H1 (cell line): Measurements from ENCODE around the gene CWC27. TPM values are rescaled to one million over a fixed set of nuclear protein-coding genes. Genes with fewer than 3 reads are reported as not detected.
"Not testable (repeated sequence)": the region's sequence is repeated elsewhere in the genome, so short reads cannot be mapped to it uniquely, and the experiment has no call there.

Source experiments
- CTCF ChIA-PET: fragments of 300-600 bp; sonication (Branson Sonifier 250); formaldehyde crosslinking; loops from one replicate; lab custom pipeline; 2021; ENCODE audit not compliant: partially characterized antibody; lab: Charles Lee
- POLR2A ChIA-PET: fragments of 300-600 bp; sonication (Branson Sonifier 250); formaldehyde crosslinking; loops from one replicate; lab custom pipeline; 2021; ENCODE audit warnings: inconsistent platforms; ENCODE audit not compliant: partially characterized antibody; lab: Charles Lee
- DNase-seq, 2 experiments: peaks; one replicate each; pipeline versions ENCODE4 v3.0.0 to v3.0.0-alpha.2; 2010 to 2022; ENCODE audit warnings: low spot score in 2 of 2, low read depth in 1 of 2, mixed read lengths in 1 of 2
- FAIRE-seq: peaks from 2 replicates; lab custom pipeline; 2011; peaks lifted over from hg19 to GRCh38; lab: Jason Lieb, UNC
- H2AFZ ChIP-seq: 2 replicates; pipeline ENCODE4 v1.8.1; 2012; ENCODE audit warnings: low read length, inconsistent platforms
- H2AK5ac ChIP-seq: 2 replicates; pipeline ENCODE4 v1.6.1; 2013; ENCODE audit warnings: low read depth, low read length
- H2BK120ac ChIP-seq: replicated peaks from 2 replicates; pipeline ENCODE3; 2013; ENCODE audit warnings: low read depth, low read length, inconsistent platforms
- H2BK12ac ChIP-seq: 2 replicates; pipeline ENCODE4 v1.6.1; 2013; ENCODE audit warnings: low read depth, low read length
- H2BK15ac ChIP-seq: 2 replicates; pipeline ENCODE4 v1.6.1; 2013; ENCODE audit warnings: low read length
- H2BK20ac ChIP-seq: 2 replicates; pipeline ENCODE4 v1.6.1; 2013; ENCODE audit warnings: low read length
- H2BK5ac ChIP-seq: 2 replicates; pipeline ENCODE4 v1.6.1; 2013; ENCODE audit warnings: low read depth, low read length
- H3K14ac ChIP-seq: 2 replicates; pipeline ENCODE4 v1.6.1; 2013; ENCODE audit warnings: inconsistent platforms; ENCODE audit not compliant: insufficient read length
- H3K18ac ChIP-seq: 2 replicates; pipeline ENCODE4 v1.6.1; 2013; ENCODE audit warnings: low read length; ENCODE audit errors: extremely low read depth
- H3K23ac ChIP-seq: 2 replicates; pipeline ENCODE4 v1.6.1; 2013; ENCODE audit warnings: inconsistent platforms; ENCODE audit not compliant: insufficient read length
- H3K23me2 ChIP-seq: 2 replicates; pipeline ENCODE4 v1.6.1; 2013; ENCODE audit warnings: low read depth, low read length
- H3K27ac ChIP-seq: 2 replicates; pipeline ENCODE4 v1.6.1; 2011; ENCODE audit warnings: low read depth, low read length, inconsistent platforms
- H3K27me3 ChIP-seq, 4 experiments: replicated peaks in 1 of 4; 1 replicate in 1 of 4; 2 replicates in 3 of 4; pipeline versions ENCODE4 v1.6.1 to v1.8.1; 2011 to 2013; ENCODE audit warnings: low read length in 3 of 4, mild to moderate bottlenecking in 3 of 4, inconsistent platforms in 2 of 4, mixed read lengths in 2 of 4, moderate library complexity in 1 of 4; ENCODE audit not compliant: control insufficient read depth in 3 of 4, insufficient read depth in 3 of 4; ENCODE audit errors: extremely low read depth in 1 of 4
- H3K36me3 ChIP-seq, 4 experiments: 2 replicates each; pipeline versions ENCODE4 v1.6.1 to v1.8.1; 2011 to 2013; ENCODE audit warnings: mild to moderate bottlenecking in 4 of 4, low read length in 3 of 4, moderate library complexity in 2 of 4, control low read depth in 1 of 4, inconsistent platforms in 1 of 4; ENCODE audit not compliant: insufficient read depth in 4 of 4, control insufficient read depth in 2 of 4
- H3K4ac ChIP-seq: replicated peaks from 2 replicates; pipeline ENCODE3; 2013; ENCODE audit warnings: low read length, low read depth, mixed read lengths, inconsistent platforms; ENCODE audit not compliant: insufficient read length
- H3K4me1 ChIP-seq, 4 experiments: replicated peaks in 1 of 4; 1 replicate in 1 of 4; 2 replicates in 3 of 4; pipeline versions ENCODE4 v1.6.1 to v1.8.1; 2011 to 2013; ENCODE audit warnings: low read length in 3 of 4, inconsistent platforms in 2 of 4, mixed read lengths in 1 of 4; ENCODE audit not compliant: insufficient read depth in 4 of 4, control insufficient read depth in 3 of 4
- H3K4me2 ChIP-seq, 2 experiments: 2 replicates each; pipeline versions ENCODE4 v1.6.1 to v1.8.1; 2011 to 2013; ENCODE audit warnings: low read depth in 2 of 2, low read length in 2 of 2, control low read depth in 1 of 2, inconsistent platforms in 1 of 2, mild to moderate bottlenecking in 1 of 2; ENCODE audit not compliant: insufficient read depth in 1 of 2
- H3K4me3 ChIP-seq, 4 experiments: fragments of 200-600, 300-600 bp in 1 of 4; sonication (generic), shearing (Covaris generic), sonication (Bioruptor Twin) in 1 of 4; 2 replicates each; pipeline versions ENCODE4 v1.5.1 to v1.8.1; 2011 to 2016; ENCODE audit warnings: low read length in 4 of 4, low read depth in 3 of 4, control low read depth in 2 of 4, inconsistent platforms in 2 of 4, mild to moderate bottlenecking in 2 of 4, mixed read lengths in 1 of 4, moderate library complexity in 1 of 4; ENCODE audit not compliant: insufficient read depth in 2 of 4; ENCODE audit errors: extremely low read depth in 1 of 4
- H3K56ac ChIP-seq: replicated peaks from 2 replicates; pipeline ENCODE3; 2013; ENCODE audit warnings: low read depth, mild to moderate bottlenecking, mixed read lengths, low read length, inconsistent platforms; ENCODE audit not compliant: insufficient read length
- H3K79me1 ChIP-seq: 2 replicates; pipeline ENCODE4 v1.6.1; 2013; ENCODE audit warnings: low read depth, low read length, control low read depth
- H3K79me2 ChIP-seq, 2 experiments: 2 replicates each; pipeline versions ENCODE4 v1.6.1 to v1.8.1; 2012 to 2013; ENCODE audit warnings: low read length in 2 of 2, mild to moderate bottlenecking in 2 of 2, inconsistent platforms in 1 of 2; ENCODE audit not compliant: insufficient read depth in 2 of 2, control insufficient read depth in 1 of 2
- H3K9ac ChIP-seq, 4 experiments: replicated peaks in 1 of 4; 1 replicate in 1 of 4; 2 replicates in 3 of 4; pipeline versions ENCODE4 v1.6.1 to v1.8.1; 2011 to 2013; ENCODE audit warnings: low read depth in 3 of 4, low read length in 3 of 4, control low read depth in 2 of 4, mild to moderate bottlenecking in 2 of 4, moderate library complexity in 2 of 4, inconsistent platforms in 1 of 4; ENCODE audit errors: extremely low read depth in 1 of 4
- H3K9me3 ChIP-seq, 2 experiments: 2 replicates each; pipeline versions ENCODE4 v1.6.1 to v1.8.1; 2012 to 2013; ENCODE audit warnings: mild to moderate bottlenecking in 2 of 2, moderate library complexity in 2 of 2, control low read depth in 1 of 2, inconsistent platforms in 1 of 2, low read depth in 1 of 2, low read length in 1 of 2, mixed read lengths in 1 of 2; ENCODE audit not compliant: insufficient read depth in 2 of 2
- H4K20me1 ChIP-seq, 2 experiments: replicated peaks in 1 of 2; 2 replicates each; pipeline versions ENCODE3 to v1.8.1; 2011 to 2013; ENCODE audit warnings: inconsistent platforms in 2 of 2, low read length in 2 of 2, mild to moderate bottlenecking in 1 of 2; ENCODE audit not compliant: insufficient read depth in 2 of 2, control insufficient read depth in 1 of 2
- H4K5ac ChIP-seq: 2 replicates; pipeline ENCODE4 v1.6.1; 2013; ENCODE audit warnings: low read length, low read depth, mixed read lengths, inconsistent platforms; ENCODE audit not compliant: insufficient read length
- H4K8ac ChIP-seq: 2 replicates; pipeline ENCODE4 v1.8.0; 2013; ENCODE audit warnings: mild to moderate bottlenecking, moderate library complexity, low read length, inconsistent platforms; ENCODE audit not compliant: insufficient read depth; ENCODE audit errors: extremely low read depth
- H4K91ac ChIP-seq: replicated peaks from 2 replicates; pipeline ENCODE3; 2013; ENCODE audit warnings: low read length, mixed read lengths, inconsistent platforms; ENCODE audit not compliant: insufficient read length
- WGBS, 2 experiments: shearing (Covaris generic) in 1 of 2; methylation state at CpG; one replicate each; pipeline versions ENCODE4 v1.1.6 to v1.1.7; 2013 to 2015; ENCODE audit warnings: low lambda C conversion rate in 2 of 2, mixed read lengths in 2 of 2, inconsistent platforms in 1 of 2, low coverage in 1 of 2, missing lambda C conversion rate in 1 of 2; ENCODE audit not compliant: insufficient replicate concordance in 2 of 2, insufficient coverage in 1 of 2, insufficient read length in 1 of 2; ENCODE audit errors: extremely low coverage in 1 of 2, missing lambda C conversion rate in 1 of 2; 5-methylcytosine and 5-hydroxymethylcytosine counted together
- polyA plus RNA-seq, 7 experiments: library from polyadenylated mRNA; depleted of rRNA in 3 of 7; stranded (reverse) in 5 of 7; unstranded in 2 of 7; fragments of >200 nt in 5 of 7; fragments of 200-250 nt in 2 of 7; gene quantifications; 1 replicate in 5 of 7; 2 replicates in 1 of 7; 4 replicates in 1 of 7; pipeline versions ENCODE4 v1.2.1 to v1.2.3, GENCODE V29; 2011 to 2013; ENCODE audit warnings: missing spikeins in 2 of 7, mixed read lengths in 2 of 7
- total RNA-seq: library from RNA; stranded (reverse); fragmentation: NEBNext Ultra II Directional; extraction: Animal tissue kit (Norgen Biotek cat#: 25700); gene quantifications from 2 replicates; pipeline ENCODE4 v1.2.1, GENCODE V29; 2021
- TF ChIP-seq, protein P1 (sequence below): IDR thresholded peaks from 2 replicates; pipeline ENCODE4 v1.6.1; 2012; ENCODE audit warnings: low read length, inconsistent platforms

The CWC27 gene
- total and polyA plus RNA-seq, 2 of the 8 experiments (the other 6 are each of a cell fraction or from before 2014, with no cell fraction given), result 24.9 to 43.4 TPM

DNA sequence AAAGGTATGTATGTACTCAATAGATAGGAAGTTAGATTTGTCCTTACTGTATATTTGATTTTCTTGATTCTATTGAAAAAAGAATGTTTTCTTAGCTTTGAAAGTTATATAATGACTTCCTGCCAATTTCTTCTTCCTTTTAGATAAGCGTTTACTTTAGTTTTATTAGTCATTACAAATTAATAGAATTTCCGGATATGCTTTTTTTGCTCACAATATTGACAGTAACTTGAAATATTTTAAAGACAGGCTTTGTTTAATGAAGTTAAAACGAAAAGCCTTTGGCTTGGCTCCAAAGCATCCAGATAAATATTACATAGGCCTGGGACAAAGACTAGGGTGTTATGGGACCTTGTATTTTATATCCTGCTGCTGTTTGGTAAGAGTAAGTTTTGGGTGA lies 49.5 kb downstream of the CWC27 start (continued):
- TF ChIP-seq, protein P1, sequence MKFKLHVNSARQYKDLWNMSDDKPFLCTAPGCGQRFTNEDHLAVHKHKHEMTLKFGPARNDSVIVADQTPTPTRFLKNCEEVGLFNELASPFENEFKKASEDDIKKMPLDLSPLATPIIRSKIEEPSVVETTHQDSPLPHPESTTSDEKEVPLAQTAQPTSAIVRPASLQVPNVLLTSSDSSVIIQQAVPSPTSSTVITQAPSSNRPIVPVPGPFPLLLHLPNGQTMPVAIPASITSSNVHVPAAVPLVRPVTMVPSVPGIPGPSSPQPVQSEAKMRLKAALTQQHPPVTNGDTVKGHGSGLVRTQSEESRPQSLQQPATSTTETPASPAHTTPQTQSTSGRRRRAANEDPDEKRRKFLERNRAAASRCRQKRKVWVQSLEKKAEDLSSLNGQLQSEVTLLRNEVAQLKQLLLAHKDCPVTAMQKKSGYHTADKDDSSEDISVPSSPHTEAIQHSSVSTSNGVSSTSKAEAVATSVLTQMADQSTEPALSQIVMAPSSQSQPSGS, result no peak

DNA sequence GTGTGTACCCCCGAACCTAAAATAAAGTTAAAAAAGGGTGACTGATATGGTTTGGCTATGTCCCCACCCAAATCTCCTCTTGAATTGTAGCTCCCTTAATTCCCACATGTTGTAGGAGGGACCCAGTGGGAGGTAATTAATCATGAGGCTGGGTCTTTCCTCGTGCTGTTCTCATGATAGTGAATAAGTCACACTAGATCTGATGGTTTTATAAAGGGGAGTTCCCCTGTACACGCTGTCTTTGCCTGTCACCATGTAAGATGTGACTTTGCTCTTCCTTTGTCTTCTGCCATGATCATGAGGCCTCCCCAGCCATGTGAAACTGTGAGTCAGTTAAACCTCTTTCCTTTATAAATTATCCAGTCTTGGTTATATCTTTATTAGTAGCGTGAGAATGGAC lies 50.6 kb downstream of the CWC27 start:
- FAIRE-seq, H2AFZ ChIP-seq, H2BK12ac ChIP-seq, H4K5ac ChIP-seq, H2BK5ac ChIP-seq, H3K14ac ChIP-seq, POLR2A ChIA-PET, H3K9ac ChIP-seq, H3K79me2 ChIP-seq, H3K36me3 ChIP-seq, H3K18ac ChIP-seq, H3K4me2 ChIP-seq, H2BK20ac ChIP-seq, H3K56ac ChIP-seq, H3K27me3 ChIP-seq, H3K79me1 ChIP-seq, H4K91ac ChIP-seq, H2AK5ac ChIP-seq, H4K20me1 ChIP-seq, DNase-seq, H4K8ac ChIP-seq, H3K9me3 ChIP-seq, H3K27ac ChIP-seq, H3K4me1 ChIP-seq, H2BK15ac ChIP-seq, H2BK120ac ChIP-seq, H3K23me2 ChIP-seq, H3K4ac ChIP-seq, H3K4me3 ChIP-seq, H3K23ac ChIP-seq: not testable (repeated sequence)
- CTCF ChIA-PET, result interaction anchor here (1.4 kb wide), 1 partner anchor 8 kb away, joined by 3 read pairs; no protein-coding TSS in a partner anchor
- 88% methylated on average over 4 of the region's 4 CpGs; no CpG with 5 or more reads in 1 of the 2 experiments for WGBS, 2 experiments
